CD4-positive, alpha-beta T cell treated with Interleukin-4 for 4 hours (primary cell): ENCODE results near the gene SPIRE1.
A peak's percentile ranks its signal among the peaks of the same experiment; 100 is the strongest.

Source experiments
- DNase-seq: peaks from one replicate; pipeline ENCODE4 v3.0.0-alpha.2; 2020

Gene SPIRE1

GRCh38 chr18:12657684-12658425, at the start of gene SPIRE1:
TSS of gene SPIRE1 (minus strand) at chr18:12658107. CDS start at chr18:12657866, 241 bp downstream.
- DNase-seq: peak; percentile 15

- no peak for DNase-seq
Observed at GRCh38 chr18:12703664-12704063, 45.8 kb upstream of the SPIRE1 start.

- no peak for DNase-seq
Observed at GRCh38 chr18:12703096-12703567, 45.2 kb upstream of the SPIRE1 start.

GRCh38 chr18:12702221-12703095, 44.6 kb upstream of the SPIRE1 start, which contains the start of the genes CEP76 and PSMG2:
TSS of gene CEP76 (minus strand) at chr18:12702723. CDS start at chr18:12702548, 175 bp downstream.
TSS of gene PSMG2 (plus strand) at chr18:12703042. CDS start at chr18:12703108, 66 bp downstream.
- DNase-seq: peak; percentile 84

- peak; percentile 3 for DNase-seq
Observed at GRCh38 chr18:12701161-12701560, 43.3 kb upstream of the SPIRE1 start.

GRCh38 chr18:12699747-12700146, 41.8 kb upstream of the SPIRE1 start:
- DNase-seq: no peak

- no peak for DNase-seq
Observed at GRCh38 chr18:12694032-12694431, 36.1 kb upstream of the SPIRE1 start.

GRCh38 chr18:12692206-12692605, 34.3 kb upstream of the SPIRE1 start:
- DNase-seq: no peak

GRCh38 chr18:12689256-12689850, 31.4 kb upstream of the SPIRE1 start:
- no peak for DNase-seq

GRCh38 chr18:12686100-12686499, 28.2 kb upstream of the SPIRE1 start:
- DNase-seq: no peak

GRCh38 chr18:12679183-12679786, 21.4 kb upstream of the SPIRE1 start:
- no peak for DNase-seq

- DNase-seq: no peak
Observed at GRCh38 chr18:12668041-12668440, 10.1 kb upstream of the SPIRE1 start.

- DNase-seq: peak; percentile 47
Observed at GRCh38 chr18:12659904-12660605, 2.1 kb upstream of the SPIRE1 start.

GRCh38 chr18:12658426-12659138, 675 bp upstream of the SPIRE1 start:
- no peak for DNase-seq

GRCh38 chr18:12656938-12657683, 796 bp downstream of the SPIRE1 start:
- DNase-seq: no peak

- DNase-seq: no peak
Observed at GRCh38 chr18:12656605-12656937, 1.3 kb downstream of the SPIRE1 start.

GRCh38 chr18:12654971-12655370, 2.9 kb downstream of the SPIRE1 start:
- DNase-seq: no peak

- peak; percentile 10 for DNase-seq
Observed at GRCh38 chr18:12652861-12653401, 5.0 kb downstream of the SPIRE1 start.

GRCh38 chr18:12651651-12652050, 6.3 kb downstream of the SPIRE1 start:
- no peak for DNase-seq

- no peak for DNase-seq
Observed at GRCh38 chr18:12647773-12648172, 10.1 kb downstream of the SPIRE1 start.
